ENCODE data around the gene SLC14A1.

- TF ChIP-seq CTCF (IDR thresholded peaks at IDR 0.05) = no peak
- TF ChIP-seq EP300 (IDR thresholded peaks at IDR 0.05) = no peak
- no peak for TF ChIP-seq POLR2A (IDR thresholded peaks at IDR 0.05)
Observed at GRCh38 chr18:45731716-45732115, 7.7 kb downstream of the SLC14A1 start.

Measured in ovary (tissue), 3 donors.